ENCODE data around the gene AGO3.
"Not testable (repeated sequence)": the region's sequence is repeated elsewhere in the genome, so short reads cannot be mapped to it uniquely, and the experiment has no call there.

AGO3 gene
- total RNA-seq, result 66.1 to 120 (median 118) reads per million in 3 experiments

- peak; percentile 88 for DNase-seq
Measured at GRCh38 chr1:35930593-35931445, at the start of gene AGO3. Gene AGO3, plus strand, starts transcription at chr1:35931105. Its CDS starts 322 bp downstream, at chr1:35931427.

- DNase-seq, result no peak
Measured at GRCh38 chr1:35881850-35882273, 49.0 kb upstream of the AGO3 start.

GRCh38 chr1:35882586-35882944 lies 48.3 kb upstream of the AGO3 start:
- DNase-seq, result no peak

- peak; percentile 97 for DNase-seq
Measured at GRCh38 chr1:35882945-35883634, 47.8 kb upstream of the AGO3 start, which contains the start of gene AGO1. Gene AGO1, plus strand, starts transcription at chr1:35883209. Its CDS starts 213 bp downstream, at chr1:35883422.

GRCh38 chr1:35883635-35884101 lies 47.2 kb upstream of the AGO3 start:
- peak; percentile 28 for DNase-seq

GRCh38 chr1:35884934-35885333 lies 46.0 kb upstream of the AGO3 start:
- no peak for DNase-seq

GRCh38 chr1:35885961-35886558 lies 44.8 kb upstream of the AGO3 start:
- no peak for DNase-seq

- DNase-seq, result no peak
Measured at GRCh38 chr1:35886577-35887431, 44.1 kb upstream of the AGO3 start.

- DNase-seq, result no peak
Measured at GRCh38 chr1:35887508-35887907, 43.4 kb upstream of the AGO3 start.

GRCh38 chr1:35888255-35888654 lies 42.6 kb upstream of the AGO3 start:
- no peak for DNase-seq

GRCh38 chr1:35888981-35889380 lies 41.9 kb upstream of the AGO3 start:
- not testable (repeated sequence) for DNase-seq

GRCh38 chr1:35893051-35893879 lies 37.6 kb upstream of the AGO3 start:
- DNase-seq, result no peak

GRCh38 chr1:35894183-35894582 lies 36.7 kb upstream of the AGO3 start:
- no peak for DNase-seq

GRCh38 chr1:35894656-35895055 lies 36.2 kb upstream of the AGO3 start:
- no peak for DNase-seq

- no peak for DNase-seq
Measured at GRCh38 chr1:35899941-35900340, 31.0 kb upstream of the AGO3 start.

- DNase-seq, result no peak
Measured at GRCh38 chr1:35901235-35901634, 29.7 kb upstream of the AGO3 start.

GRCh38 chr1:35902671-35903070 lies 28.2 kb upstream of the AGO3 start:
- no peak for DNase-seq

- no peak for DNase-seq
Measured at GRCh38 chr1:35914717-35915116, 16.2 kb upstream of the AGO3 start.

GRCh38 chr1:35915693-35916092 lies 15.2 kb upstream of the AGO3 start:
- no peak for DNase-seq

- DNase-seq, result no peak
Measured at GRCh38 chr1:35923791-35924221, 7.1 kb upstream of the AGO3 start.

GRCh38 chr1:35924838-35925237 lies 6.1 kb upstream of the AGO3 start:
- DNase-seq, result no peak
